A549 treated with CORT108297 at 1 μM for 4 hours (cell line): Measurements from ENCODE around the gene PNPLA6. TPM values are rescaled to one million over a fixed set of nuclear protein-coding genes. Genes with fewer than 3 reads are reported as not detected.

Experiments
- total RNA-seq: library from RNA; stranded (reverse); fragments of 200-300 nt; extraction: Qiagen RNA extraction; gene quantifications from 5 replicates; pipeline ENCODE4 v1.2.3, GENCODE V29; 2022

The PNPLA6 gene
- total RNA-seq, result 27.9 to 37.9 TPM (median 34.0 TPM) in 5 replicates

GRCh38 chr19:7535047-7535997 lies at the start of gene PNPLA6:
Gene PNPLA6, plus strand, starts transcription at chr19:7535717. Its CDS starts 72 bp downstream, at chr19:7535789.

GRCh38 chr19:7488736-7489353 lies 46.7 kb upstream of the PNPLA6 start, which contains the start of gene PEX11G:
Gene PEX11G, minus strand, starts transcription at chr19:7489035. Its CDS starts 25 bp downstream, at chr19:7489010.

GRCh38 chr19:7515645-7516151 lies 19.8 kb upstream of the PNPLA6 start, which contains the start of gene ZNF358:
Gene ZNF358, plus strand, starts transcription at chr19:7516103. Its CDS starts 3,140 bp downstream, at chr19:7519243.

GRCh38 chr19:7522072-7522922 lies 13.2 kb upstream of the PNPLA6 start, which contains the start of gene MCOLN1:
Gene MCOLN1, plus strand, starts transcription at chr19:7522624. Its CDS starts 127 bp downstream, at chr19:7522751.

GRCh38 chr19:7595466-7596133 lies 60.1 kb downstream of the PNPLA6 start, which contains the start of gene CAMSAP3:
Gene CAMSAP3, plus strand, starts transcription at chr19:7595863. Its CDS starts 140 bp downstream, at chr19:7596003.

Other genes starting within 250 kb of the PNPLA6 start
- 1.9 to 3.2 TPM (median 2.3 TPM) in 5 replicates for gene INSR, start 241.3 kb upstream of the PNPLA6 start, total RNA-seq
- 43.4 to 67.7 TPM (median 57.5 TPM) in 5 replicates for gene ARHGEF18, start 186.8 kb upstream of the PNPLA6 start, total RNA-seq
- gene PEX11G, start 46.7 kb upstream of the PNPLA6 start, total RNA-seq, result 1.3 to 2.6 TPM (median 2.1 TPM) in 5 replicates
- gene ZNF358, start 19.6 kb upstream of the PNPLA6 start, total RNA-seq, result 17.1 to 19.2 TPM (median 18.1 TPM) in 5 replicates
- gene MCOLN1, start 13.1 kb upstream of the PNPLA6 start, total RNA-seq, result 9.7 to 13.4 TPM (median 12.8 TPM) in 5 replicates
- gene CAMSAP3, start 60.1 kb downstream of the PNPLA6 start, total RNA-seq, result 3.1 to 5.6 TPM (median 4.4 TPM) in 5 replicates
- 21.3 to 29.6 TPM (median 29.3 TPM) in 5 replicates for gene XAB2, start 93.8 kb downstream of the PNPLA6 start, total RNA-seq
- 51.2 to 68.8 TPM (median 52.9 TPM) in 5 replicates for gene PET100, start 94.1 kb downstream of the PNPLA6 start, total RNA-seq
- gene PCP2, start 98.0 kb downstream of the PNPLA6 start, total RNA-seq, result 0.22 to 0.26 TPM in 2 of 5 replicates, not detected in the others
- 32.2 to 44.6 TPM (median 42.6 TPM) in 5 replicates for gene STXBP2, start 101.4 kb downstream of the PNPLA6 start, total RNA-seq
- gene RETN, start 133.3 kb downstream of the PNPLA6 start, total RNA-seq, result not detected in 5 replicates
- not detected in 5 replicates for gene MCEMP1, start 141.4 kb downstream of the PNPLA6 start, total RNA-seq
- 43.7 to 109 TPM (median 104 TPM) in 5 replicates for gene TRAPPC5, start 145.1 kb downstream of the PNPLA6 start, total RNA-seq
- gene FCER2, start 166.4 kb downstream of the PNPLA6 start, total RNA-seq, result not detected in 5 replicates
- gene CLEC4G, start 196.4 kb downstream of the PNPLA6 start, total RNA-seq, result not detected in 5 replicates
- not detected in 5 replicates for gene CD209, start 211.8 kb downstream of the PNPLA6 start, total RNA-seq
- not detected in 5 replicates for gene CLEC4M, start 227.5 kb downstream of the PNPLA6 start, total RNA-seq